HG03139 (cell line): ENCODE measurements around the gene PPP3CA.

ENCODE experiments used
- ATAC-seq: cut with Tn5 transposase; IDR thresholded peaks from one replicate; pipeline ENCODE4 v1.9.1; 2021; ENCODE audit not compliant: unreplicated experiment

Gene PPP3CA

DNA sequence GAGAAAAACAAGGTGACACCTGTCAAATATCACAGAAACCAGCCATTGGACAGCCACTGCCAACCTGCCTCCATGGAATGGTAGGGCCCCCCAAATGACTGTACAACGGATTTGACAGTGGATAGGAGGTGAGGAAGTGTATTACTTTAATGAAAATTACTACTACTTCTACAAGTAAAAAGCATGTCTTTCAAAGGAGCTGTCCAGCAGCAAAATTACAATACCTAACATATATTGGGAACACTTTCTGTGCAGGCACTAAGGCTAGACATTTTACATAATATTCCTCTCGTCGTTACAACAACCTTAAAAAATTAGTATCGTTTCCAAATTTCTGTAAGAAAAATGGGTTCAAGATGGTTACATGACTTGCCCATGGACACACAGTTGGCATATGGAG lies 14.9 kb downstream of the PPP3CA start:
- no peak for ATAC-seq

DNA sequence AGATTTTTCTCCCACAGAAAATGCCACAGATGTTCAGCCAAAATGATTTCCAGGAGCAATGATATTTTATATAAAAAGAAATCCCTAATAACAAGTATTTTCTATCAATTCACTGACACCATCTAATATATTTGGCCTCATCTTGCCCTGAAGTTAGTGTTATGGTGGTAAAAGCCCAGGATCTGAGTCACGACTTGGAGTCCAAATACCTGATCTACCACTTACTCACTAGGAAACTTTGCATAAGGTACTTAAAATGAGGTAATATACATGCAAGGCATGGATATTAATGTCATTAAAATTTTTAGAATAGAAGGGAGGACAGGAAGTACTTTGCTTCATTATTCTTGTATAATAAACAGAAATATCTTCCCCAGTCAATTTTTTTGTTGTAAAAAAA lies 16.3 kb downstream of the PPP3CA start:
- ATAC-seq = no peak

GRCh38 chr4:101329592-101329991 lies 17.7 kb downstream of the PPP3CA start:
- ATAC-seq = no peak

DNA sequence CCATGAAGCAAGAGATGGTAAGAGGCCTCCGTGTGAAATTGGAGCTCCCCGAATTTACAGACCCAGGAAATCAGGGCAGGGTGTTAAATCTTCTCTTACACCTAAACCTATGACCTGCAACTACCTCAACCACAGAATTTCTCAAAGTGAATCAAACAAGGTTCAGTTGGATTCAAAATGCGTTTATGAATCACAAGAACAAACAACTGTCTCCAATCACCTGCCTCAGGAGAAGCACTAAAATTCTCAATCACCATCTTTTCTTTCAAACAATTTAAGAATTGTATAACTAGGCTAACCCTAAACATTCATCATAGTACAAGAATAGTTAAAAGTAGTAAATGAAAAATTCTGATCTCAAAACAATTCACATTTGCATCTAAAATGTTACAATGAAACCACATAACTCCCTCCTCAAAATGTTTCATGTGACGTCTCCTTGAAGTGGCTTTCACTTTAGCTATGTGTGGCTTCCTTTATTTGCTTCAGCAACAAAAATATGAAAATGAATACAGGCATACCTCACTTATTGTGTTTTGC lies 19.2 kb downstream of the PPP3CA start:
- ATAC-seq = peak; percentile 85

DNA sequence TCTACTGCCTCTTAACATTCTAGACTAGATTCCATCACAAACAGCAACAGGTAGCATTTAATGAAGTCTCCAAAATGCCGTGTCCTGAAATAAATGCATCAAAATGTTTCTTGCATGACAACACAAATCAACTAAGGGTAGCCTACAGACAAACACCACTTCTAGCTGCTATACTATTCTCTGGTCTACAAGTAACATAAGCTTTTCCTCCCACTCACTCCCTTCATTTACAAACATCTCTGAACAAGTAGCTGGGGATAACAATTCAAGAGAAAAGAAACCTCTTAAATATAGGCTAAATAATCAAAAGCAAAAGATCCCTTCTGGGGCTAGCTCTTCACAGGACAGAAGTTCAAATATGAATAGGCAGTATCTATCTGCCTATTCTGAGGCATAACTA lies 20.8 kb downstream of the PPP3CA start:
- ATAC-seq = no peak

GRCh38 chr4:101322743-101323142 lies 24.6 kb downstream of the PPP3CA start:
- ATAC-seq = no peak

- no peak for ATAC-seq
Observed at GRCh38 chr4:101321481-101322042, 25.8 kb downstream of the PPP3CA start.

GRCh38 chr4:101315786-101316185 lies 31.5 kb downstream of the PPP3CA start:
- no peak for ATAC-seq

DNA sequence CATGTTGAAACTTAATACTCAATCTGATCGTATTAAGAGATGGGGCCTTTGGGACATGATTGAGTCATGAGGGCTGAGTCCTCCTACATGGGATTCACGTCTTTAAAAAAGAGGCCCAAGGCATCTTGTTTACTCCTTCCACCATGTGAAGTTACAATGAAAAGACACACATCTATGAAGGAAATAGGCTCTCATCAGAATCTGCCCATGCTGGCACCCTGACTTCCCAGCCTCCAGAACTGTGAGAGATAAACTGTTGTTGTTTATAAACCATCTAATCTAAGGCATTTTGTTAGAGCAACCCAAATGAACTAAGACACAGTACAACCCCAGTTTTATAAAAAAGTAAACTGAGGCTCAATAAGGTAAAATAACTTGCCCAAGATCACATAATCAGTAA lies 32.3 kb downstream of the PPP3CA start:
- no peak for ATAC-seq

GRCh38 chr4:101309925-101310324 lies 37.4 kb downstream of the PPP3CA start:
- no peak for ATAC-seq

DNA sequence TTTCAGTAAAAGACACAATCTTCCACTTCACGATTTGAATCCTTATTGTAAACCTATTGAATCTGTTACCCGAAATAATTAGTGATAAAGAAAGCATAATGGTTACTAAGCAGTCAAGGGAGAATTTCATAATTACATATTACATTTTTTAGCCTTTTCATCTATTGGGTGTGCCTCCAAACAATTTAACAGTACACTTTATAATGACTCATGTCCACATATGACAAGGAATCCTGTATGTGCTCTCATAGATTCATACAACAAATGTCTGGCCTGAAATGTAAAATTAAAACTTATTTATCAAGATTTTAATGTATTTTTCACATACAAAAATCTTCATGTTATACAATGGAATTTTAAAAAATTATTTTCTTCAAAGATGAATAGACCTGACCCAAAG lies 39.4 kb downstream of the PPP3CA start:
- ATAC-seq = no peak

DNA sequence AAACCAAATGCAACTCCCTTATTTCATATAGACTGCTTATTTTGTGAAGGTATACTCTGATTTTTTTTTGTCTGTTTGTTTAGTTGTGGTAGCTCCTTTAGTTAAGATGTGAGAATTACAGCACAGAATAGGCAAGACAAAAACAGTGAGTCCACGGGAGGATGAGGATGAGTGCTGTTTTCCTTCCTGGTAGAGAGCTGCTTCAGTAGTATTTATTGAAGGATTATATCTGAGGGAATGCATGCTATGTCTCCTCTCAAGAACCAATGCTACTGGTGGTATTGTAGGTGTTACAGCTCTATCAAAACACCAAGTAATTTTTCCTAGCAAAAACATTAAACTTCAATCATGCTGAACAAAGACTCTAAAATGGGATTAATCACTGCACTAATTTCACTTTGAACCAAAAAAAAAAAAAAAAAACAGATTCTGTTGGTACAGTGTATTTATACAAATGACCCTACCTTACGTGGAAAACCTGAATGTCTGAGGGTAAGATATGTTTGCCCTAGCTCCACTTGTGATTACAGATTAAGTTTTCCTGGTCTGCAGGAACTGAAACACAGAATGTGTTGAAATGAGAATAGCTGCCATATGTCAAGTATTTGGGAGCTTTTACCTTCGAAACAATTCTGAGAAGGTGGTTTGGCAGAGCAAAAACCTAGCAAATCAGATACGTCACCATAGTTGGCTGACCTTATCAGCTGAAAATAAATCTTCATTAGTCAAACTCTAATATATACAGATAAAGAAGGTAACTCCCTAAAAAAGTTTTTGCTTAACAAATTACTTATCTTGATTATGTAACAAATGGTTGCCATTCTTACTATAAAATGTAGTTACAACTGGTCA lies 40.3 kb downstream of the PPP3CA start:
- ATAC-seq = peak; percentile 21

DNA sequence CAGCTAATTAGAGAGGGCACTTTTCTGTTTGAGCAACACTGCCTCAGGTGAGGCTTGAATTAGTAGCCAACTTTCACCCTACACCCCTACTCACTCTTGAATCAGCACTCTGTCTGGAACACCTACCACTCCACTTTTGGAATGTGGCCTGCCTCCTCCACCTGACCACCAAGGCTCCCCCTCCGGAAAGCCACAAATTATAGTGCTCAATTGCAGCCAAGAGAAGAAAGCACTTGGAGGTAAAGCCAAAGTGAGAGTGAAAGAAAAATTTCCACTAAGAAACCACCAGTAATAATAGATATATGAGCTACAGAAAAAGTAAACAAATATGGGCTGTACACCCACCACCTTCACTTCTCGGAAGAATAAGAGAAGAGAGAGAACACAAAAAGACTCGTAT lies 41.1 kb downstream of the PPP3CA start:
- ATAC-seq = peak; percentile 64

GRCh38 chr4:101304916-101305315 lies 42.4 kb downstream of the PPP3CA start:
- ATAC-seq = no peak

DNA sequence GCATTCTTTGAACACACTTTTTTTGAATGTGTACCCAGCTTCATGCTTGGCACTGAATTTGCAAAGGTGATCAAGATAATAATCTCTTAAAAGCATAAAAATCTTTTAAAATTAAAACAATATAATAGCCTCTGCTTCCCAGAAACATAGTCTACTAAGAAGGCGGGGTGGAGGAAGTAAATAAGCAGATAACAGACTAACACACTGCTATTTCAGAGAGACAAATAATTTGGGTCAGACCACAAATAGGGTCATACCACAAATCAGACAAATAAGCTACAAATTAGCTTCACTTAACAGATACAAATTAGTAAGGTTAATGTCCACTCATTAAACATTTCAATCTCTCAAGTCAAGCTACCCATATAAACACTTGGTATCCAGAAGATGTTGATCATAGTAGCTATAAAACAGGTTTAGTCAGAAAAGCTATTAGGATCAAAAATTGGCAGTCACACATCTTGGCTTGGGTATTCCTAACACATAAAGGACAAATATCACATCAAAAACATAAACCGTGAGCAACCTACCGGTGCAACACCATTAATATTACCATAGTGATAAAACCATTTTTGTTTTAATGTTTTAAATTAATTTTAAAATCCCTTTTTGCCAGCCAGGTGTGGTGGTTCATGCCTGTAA lies 47.3 kb downstream of the PPP3CA start:
- no peak for ATAC-seq

DNA sequence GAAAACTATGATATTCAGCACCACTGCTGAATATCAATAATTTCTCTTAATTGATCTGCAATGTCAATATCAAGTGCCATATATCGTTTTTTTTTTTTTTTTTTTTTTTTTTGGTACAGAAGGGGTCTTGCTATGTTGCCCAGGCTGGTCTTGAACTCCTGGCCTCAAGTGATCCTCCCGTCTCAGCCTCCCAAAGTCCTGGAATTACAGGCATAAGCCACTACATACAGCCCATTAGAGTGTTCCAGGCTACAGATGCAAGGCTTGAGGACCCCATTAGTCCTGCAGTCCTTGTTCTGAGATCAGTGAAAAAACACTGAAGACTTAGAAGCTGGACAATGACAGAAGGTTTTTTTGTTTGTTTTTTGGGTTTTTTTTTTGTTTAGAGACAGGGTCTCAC lies 48.3 kb downstream of the PPP3CA start:
- ATAC-seq = no peak

GRCh38 chr4:101295691-101296090 lies 51.6 kb downstream of the PPP3CA start:
- ATAC-seq = no peak

- no peak for ATAC-seq
Observed at GRCh38 chr4:101294597-101294996, 52.7 kb downstream of the PPP3CA start.

- ATAC-seq = no peak
Observed at GRCh38 chr4:101292901-101293300, 54.4 kb downstream of the PPP3CA start.

- ATAC-seq = no peak
Observed at GRCh38 chr4:101292214-101292613, 55.1 kb downstream of the PPP3CA start.

- no peak for ATAC-seq
Observed at GRCh38 chr4:101291198-101291597, 56.1 kb downstream of the PPP3CA start.

DNA sequence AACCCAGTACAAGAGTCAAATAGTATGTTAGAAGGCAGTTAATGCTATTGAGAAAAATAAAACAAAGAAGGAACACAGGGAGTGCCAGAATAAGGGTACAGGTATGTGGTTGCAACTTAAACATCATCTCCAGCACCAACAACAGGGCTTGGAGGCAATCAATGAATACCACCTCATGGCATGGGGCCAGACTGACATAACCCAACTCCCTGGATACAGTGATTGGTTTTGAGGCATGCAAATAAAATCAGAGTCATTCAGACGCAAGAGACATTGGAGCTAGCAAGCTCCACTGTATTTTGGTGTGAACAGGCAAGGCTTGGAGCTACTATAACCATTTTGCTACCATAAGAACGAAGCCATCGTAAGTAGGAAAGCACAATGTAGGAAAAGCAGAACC lies 56.7 kb downstream of the PPP3CA start:
- no peak for ATAC-seq
